Neural progenitor cell (in vitro differentiated cells): ENCODE measurements around the gene HOATZ. TPM values are rescaled to one million over a fixed set of nuclear protein-coding genes. Genes with fewer than 3 reads are reported as not detected.

Experiments
- DNase-seq: peaks from one replicate; pipeline ENCODE4 v3.0.0-alpha.2; 2016; ENCODE audit warnings: low spot score
- H2AFZ ChIP-seq: fragments of 200-600 bp; sonication (generic); replicated peaks from 2 replicates; pipeline ENCODE4 v1.6.1; 2016; ENCODE audit warnings: antibody characterized with exemption
- H3F3A ChIP-seq: fragments of 200-600 bp; sonication (generic); 2 replicates; pipeline ENCODE4 v1.6.1; 2016; ENCODE audit warnings: antibody characterized with exemption, low read depth
- H3K27ac ChIP-seq: fragments of 200-600 bp; sonication (generic); 2 replicates; pipeline ENCODE4 v1.5.1; 2016; ENCODE audit warnings: mild to moderate bottlenecking
- H3K27me3 ChIP-seq: fragments of 200-600 bp; sonication (generic); 2 replicates; pipeline ENCODE4 v1.6.1; 2016; ENCODE audit warnings: mild to moderate bottlenecking, moderate library complexity
- H3K36me3 ChIP-seq: fragments of 200-600 bp; sonication (generic); 2 replicates; pipeline ENCODE4 v1.5.1; 2016
- H3K4me1 ChIP-seq: fragments of 200-600 bp; sonication (generic); 2 replicates; pipeline ENCODE4 v1.6.1; 2016; ENCODE audit warnings: mixed run types
- H3K4me2 ChIP-seq: fragments of 200-600 bp; sonication (generic); 2 replicates; pipeline ENCODE4 v1.6.1; 2016
- H3K4me3 ChIP-seq: fragments of 200-600 bp; sonication (generic); 2 replicates; pipeline ENCODE4 v1.5.1; 2016
- H3K79me2 ChIP-seq: fragments of 200-600 bp; sonication (generic); 2 replicates; pipeline ENCODE4 v1.6.1; 2016; ENCODE audit warnings: low read depth
- H3K9ac ChIP-seq: fragments of 200-600 bp; sonication (generic); 2 replicates; pipeline ENCODE4 v1.6.1; 2016
- H3K9me3 ChIP-seq: fragments of 200-600 bp; sonication (generic); 2 replicates; pipeline ENCODE4 v1.5.1; 2016; ENCODE audit warnings: low read depth
- H4K20me1 ChIP-seq: fragments of 200-600 bp; sonication (generic); 2 replicates; pipeline ENCODE4 v1.6.1; 2016; ENCODE audit warnings: low read depth
- H3K27ac Mint-ChIP-seq: 3 replicates; pipeline ENCODE4 v1.8.0; 2021; ENCODE audit warnings: mixed read lengths
- H3K27me3 Mint-ChIP-seq: 2 replicates; pipeline ENCODE4 v1.8.0; 2022; ENCODE audit warnings: low read depth, mild to moderate bottlenecking, inconsistent platforms, moderate library complexity, mixed read lengths; ENCODE audit not compliant: insufficient read depth
- H3K36me3 Mint-ChIP-seq: 3 replicates; pipeline ENCODE4 v1.8.0; 2021; ENCODE audit warnings: mixed read lengths
- H3K4me1 Mint-ChIP-seq: 3 replicates; pipeline ENCODE4 v1.8.0; 2021; ENCODE audit warnings: mixed read lengths
- H3K4me3 Mint-ChIP-seq: 3 replicates; pipeline ENCODE4 v1.8.0; 2021; ENCODE audit warnings: mild to moderate bottlenecking, moderate library complexity, mixed read lengths
- H3K9me3 Mint-ChIP-seq: 3 replicates; pipeline ENCODE4 v1.8.0; 2020; ENCODE audit warnings: mixed read lengths
- EZH2 ChIP-seq: fragments of 200-600 bp; sonication (generic); IDR thresholded peaks from 2 replicates; pipeline ENCODE4 v1.6.1; 2017; ENCODE audit warnings: antibody characterized with exemption, mild to moderate bottlenecking, moderate library complexity
- EZH2phosphoT487 ChIP-seq: fragments of 200-600 bp; sonication (generic); IDR thresholded peaks from 2 replicates; pipeline ENCODE4 v1.6.1; 2017; ENCODE audit warnings: antibody characterized with exemption
- total RNA-seq: library from RNA; depleted of rRNA; stranded (reverse); fragments of >200 nt; gene quantifications from 2 replicates; pipeline ENCODE4 v1.2.3, GENCODE V29; 2015; ENCODE audit warnings: low replicate concordance
- TF ChIP-seq, protein P1 (sequence below): fragments of 200-600 bp; sonication (generic); IDR thresholded peaks from 2 replicates; pipeline ENCODE4 v1.5.1; 2017; ENCODE audit warnings: antibody characterized with exemption, mild to moderate bottlenecking

HOATZ gene
- not detected in 2 replicates for total RNA-seq

DNA sequence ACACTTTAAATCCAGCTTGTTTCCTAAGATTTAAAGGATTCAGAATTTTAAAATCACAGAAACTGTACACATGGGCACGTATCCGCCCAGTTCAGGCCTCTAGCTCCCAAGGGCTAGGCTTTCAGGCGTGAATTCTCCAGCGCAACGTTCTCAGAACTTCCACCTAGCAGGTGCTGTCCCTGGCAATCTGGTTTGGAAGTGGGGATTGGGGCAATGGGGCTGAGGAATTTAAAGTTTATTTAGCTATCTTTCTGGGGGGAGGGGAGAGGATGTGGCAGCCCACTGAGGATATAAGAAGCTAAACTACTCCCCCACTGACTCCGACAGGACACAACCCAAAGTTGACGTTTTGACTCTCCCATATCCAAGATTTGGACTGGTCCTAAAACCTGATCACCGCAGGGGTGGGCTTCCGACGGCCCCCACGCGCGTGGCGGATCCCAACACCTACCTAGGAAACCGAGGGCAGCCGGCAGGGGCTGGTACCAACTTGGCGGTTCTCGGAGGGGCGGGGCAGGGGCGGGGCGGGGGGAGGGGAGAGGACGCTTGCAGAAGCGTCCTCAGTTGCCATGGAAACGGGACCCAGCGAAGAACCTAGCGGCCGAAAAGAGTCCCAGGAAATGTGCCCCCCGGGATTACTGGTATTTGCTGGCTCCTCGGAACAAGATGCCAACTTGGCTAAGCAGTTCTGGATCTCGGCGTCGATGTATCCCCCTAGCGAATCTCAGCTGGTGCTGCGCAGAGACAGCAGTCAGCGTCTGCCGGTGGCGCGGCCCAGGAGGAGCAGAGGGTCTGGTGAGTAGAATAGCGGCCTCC lies at the start of gene HOATZ:
HOATZ (plus strand) TSS at position 563 of the 816 bp plus-strand sequence; CDS start at position 570, 7 bp downstream.
- TF ChIP-seq EZH2phosphoT487 (no peak), EZH2 (peak; percentile 4)
- TF ChIP-seq, protein P1, sequence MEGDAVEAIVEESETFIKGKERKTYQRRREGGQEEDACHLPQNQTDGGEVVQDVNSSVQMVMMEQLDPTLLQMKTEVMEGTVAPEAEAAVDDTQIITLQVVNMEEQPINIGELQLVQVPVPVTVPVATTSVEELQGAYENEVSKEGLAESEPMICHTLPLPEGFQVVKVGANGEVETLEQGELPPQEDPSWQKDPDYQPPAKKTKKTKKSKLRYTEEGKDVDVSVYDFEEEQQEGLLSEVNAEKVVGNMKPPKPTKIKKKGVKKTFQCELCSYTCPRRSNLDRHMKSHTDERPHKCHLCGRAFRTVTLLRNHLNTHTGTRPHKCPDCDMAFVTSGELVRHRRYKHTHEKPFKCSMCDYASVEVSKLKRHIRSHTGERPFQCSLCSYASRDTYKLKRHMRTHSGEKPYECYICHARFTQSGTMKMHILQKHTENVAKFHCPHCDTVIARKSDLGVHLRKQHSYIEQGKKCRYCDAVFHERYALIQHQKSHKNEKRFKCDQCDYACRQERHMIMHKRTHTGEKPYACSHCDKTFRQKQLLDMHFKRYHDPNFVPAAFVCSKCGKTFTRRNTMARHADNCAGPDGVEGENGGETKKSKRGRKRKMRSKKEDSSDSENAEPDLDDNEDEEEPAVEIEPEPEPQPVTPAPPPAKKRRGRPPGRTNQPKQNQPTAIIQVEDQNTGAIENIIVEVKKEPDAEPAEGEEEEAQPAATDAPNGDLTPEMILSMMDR = peak; percentile 34
- DNase-seq = peak; percentile 95
- peaks cover 26% of the 10 kb centered on the region for H3F3A ChIP-seq
- H3K4me3 ChIP-seq = peak within 1 kb of the TSS; percentile 32
- peaks cover 28% of the 10 kb centered on the region for H3K27me3 Mint-ChIP-seq
- H3K36me3 Mint-ChIP-seq = no peaks in the 10 kb centered on the region
- no peak within 1 kb of the TSS for H3K27ac Mint-ChIP-seq
- no peaks in the 10 kb centered on the region for H3K9me3 ChIP-seq
- no peak within 1 kb of the TSS for H2AFZ ChIP-seq
- H4K20me1 ChIP-seq = peaks cover 21% of the 10 kb centered on the region
- no peaks in the 10 kb centered on the region for H3K9me3 Mint-ChIP-seq
- H3K4me1 Mint-ChIP-seq = peaks cover 18% of the 10 kb centered on the region
- H3K9ac ChIP-seq = no peak within 1 kb of the TSS
- H3K4me1 ChIP-seq = peaks cover 12% of the 10 kb centered on the region
- peaks cover 56% of the 10 kb centered on the region for H3K27me3 ChIP-seq
- H3K27ac ChIP-seq = no peak within 1 kb of the TSS
- H3K79me2 ChIP-seq = no peaks in the 10 kb centered on the region
- peak within 1 kb of the TSS; percentile 76 for H3K4me2 ChIP-seq
- no peaks in the 10 kb centered on the region for H3K36me3 ChIP-seq
- H3K4me3 Mint-ChIP-seq = peak within 1 kb of the TSS; percentile 80

DNA sequence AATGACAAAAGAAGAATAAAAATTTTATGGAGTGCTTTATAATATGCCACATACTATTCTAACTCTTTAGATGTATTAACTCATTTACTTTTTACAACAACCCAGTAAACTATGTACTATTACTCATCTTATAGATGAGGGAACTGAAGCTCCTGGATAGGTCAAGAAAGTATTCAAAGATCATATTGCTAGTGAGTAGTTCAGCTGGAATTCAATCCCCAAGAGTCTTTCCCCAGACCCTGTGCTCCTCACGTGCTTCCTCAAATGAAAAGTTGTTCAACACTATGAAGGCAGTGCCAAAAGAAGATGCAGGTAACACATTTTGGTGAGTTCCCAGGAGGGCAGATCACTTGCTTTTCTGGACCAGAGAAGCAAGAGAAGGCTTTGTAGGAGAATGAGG lies 49.2 kb upstream of the HOATZ start:
- Histone ChIP-seq H3K4me1 (peaks cover 6% of the 10 kb centered on the region), H3K4me2 (no peak overlapping the region), H3K4me3 (no peak overlapping the region), H3K9me3 (no peaks in the 10 kb centered on the region), H3K9ac (no peak overlapping the region), H3K27ac (no peak overlapping the region), H4K20me1 (no peaks in the 10 kb centered on the region), H3F3A (no peaks in the 10 kb centered on the region), H3K36me3 (no peaks in the 10 kb centered on the region), H2AFZ (no peak overlapping the region), H3K79me2 (no peaks in the 10 kb centered on the region), H3K27me3 (no peaks in the 10 kb centered on the region)
- H3K27me3 Mint-ChIP-seq = peaks cover 5% of the 10 kb centered on the region
- H3K9me3 Mint-ChIP-seq = no peaks in the 10 kb centered on the region
- no peak overlapping the region for H3K4me3 Mint-ChIP-seq
- H3K4me1 Mint-ChIP-seq = peaks cover 14% of the 10 kb centered on the region
- no peaks in the 10 kb centered on the region for H3K36me3 Mint-ChIP-seq
- H3K27ac Mint-ChIP-seq = no peak overlapping the region
- no peak for DNase-seq
- TF ChIP-seq EZH2 (no peak), EZH2phosphoT487 (no peak)
- TF ChIP-seq, protein P1 = no peak

- TF ChIP-seq EZH2phosphoT487 = no peak
- TF ChIP-seq EZH2 = no peak
- TF ChIP-seq, protein P1 = no peak
- no peak overlapping the region for H3K4me3 ChIP-seq
- H3K79me2 ChIP-seq = no peaks in the 10 kb centered on the region
- no peak overlapping the region for H2AFZ ChIP-seq
- H3F3A ChIP-seq = no peaks in the 10 kb centered on the region
- Mint-ChIP-seq H3K27me3 (peaks cover 3% of the 10 kb centered on the region), H3K4me1 (peaks cover 14% of the 10 kb centered on the region), H3K27ac (no peak overlapping the region), H3K36me3 (no peaks in the 10 kb centered on the region), H3K9me3 (no peaks in the 10 kb centered on the region), H3K4me3 (no peak overlapping the region)
- no peaks in the 10 kb centered on the region for H3K36me3 ChIP-seq
- no peaks in the 10 kb centered on the region for H3K9me3 ChIP-seq
- H3K27me3 ChIP-seq = no peaks in the 10 kb centered on the region
- H3K4me2 ChIP-seq = no peak overlapping the region
- H3K27ac ChIP-seq = no peak overlapping the region
- no peak for DNase-seq
- H4K20me1 ChIP-seq = no peaks in the 10 kb centered on the region
- no peak overlapping the region for H3K9ac ChIP-seq
- H3K4me1 ChIP-seq = peaks cover 6% of the 10 kb centered on the region
Measured at GRCh38 chr11:111466615-111467014, 48.0 kb upstream of the HOATZ start.
